Stimulated activated CD8-positive, alpha-beta memory T cell treated with anti-CD3 and anti-CD28 coated beads, Interleukin-7, amount 100 ng/mL, for 1 hour (primary cell): ENCODE results near the gene RBPJL.

ENCODE experiments used
- DNase-seq, 2 donors: peaks; one replicate each; pipeline ENCODE4 v3.0.0-alpha.2; 2020; ENCODE audit warnings: low read depth in 2 of 2

RBPJL gene

DNA sequence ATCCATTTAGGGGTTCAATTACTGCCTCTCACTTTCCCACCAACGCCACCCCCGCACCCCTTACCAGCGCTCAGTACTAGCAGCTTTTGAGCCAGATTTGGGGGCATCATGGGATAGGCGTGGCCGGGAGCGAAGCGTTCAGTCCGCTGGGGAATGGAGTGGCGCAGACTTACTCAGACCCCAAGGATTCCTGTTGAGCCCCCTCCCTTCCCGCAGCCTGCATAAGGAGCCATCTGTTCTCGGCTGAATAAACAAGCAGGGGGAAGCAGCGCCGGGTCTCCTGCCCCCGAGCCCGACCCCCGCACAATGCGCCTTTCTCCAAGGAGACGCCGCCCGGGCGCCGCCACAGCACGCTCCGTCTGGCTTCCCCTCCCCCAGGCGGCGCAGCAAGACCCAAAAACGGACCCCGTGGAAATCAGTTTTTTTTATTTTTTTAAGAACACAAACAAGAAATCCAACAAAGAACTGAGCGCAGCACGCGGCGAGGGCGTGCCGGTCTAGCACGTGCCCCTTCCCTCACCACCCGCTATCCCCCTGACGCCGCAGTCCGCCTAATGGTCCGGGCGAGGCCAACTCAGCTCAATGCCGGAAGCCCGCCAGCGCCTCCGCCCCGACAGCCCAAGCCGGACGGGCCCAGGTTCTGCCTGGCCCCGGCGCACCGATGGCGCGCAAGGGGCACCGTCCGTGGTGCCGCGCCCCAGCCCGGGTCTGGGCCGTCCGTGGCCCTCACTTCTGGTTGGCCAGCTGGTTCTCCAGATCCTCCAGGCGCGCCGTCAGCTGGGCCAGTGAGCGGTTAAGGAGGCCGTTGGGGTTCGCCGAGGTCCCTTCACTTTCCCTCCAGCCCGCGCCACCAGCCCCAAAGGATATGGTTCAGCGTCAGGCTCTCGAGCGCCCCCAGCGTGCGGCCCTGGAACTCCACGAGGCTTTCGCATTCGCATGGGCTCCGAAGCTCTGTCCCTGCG is 13.3 kb upstream of the RBPJL start:
- DNase-seq: peak; percentile 60 to 68

DNA sequence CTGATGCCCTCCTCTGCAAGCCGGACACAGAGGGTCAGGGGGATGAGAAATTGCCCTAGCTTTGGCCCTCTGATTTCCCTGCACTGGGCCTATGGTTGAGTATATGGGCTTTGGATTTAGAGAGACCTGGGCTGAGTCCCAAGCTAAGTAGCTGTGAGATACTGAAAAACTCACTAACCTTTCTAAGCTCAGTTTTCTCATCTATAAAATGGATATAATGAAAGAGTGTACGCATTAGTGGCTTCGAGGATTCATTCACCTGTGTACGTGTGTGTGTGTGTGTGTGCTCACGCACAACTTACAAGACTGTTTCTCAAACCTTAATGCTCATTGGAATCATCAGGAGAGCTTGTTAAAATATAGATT is 12.7 kb upstream of the RBPJL start:
- no peak for DNase-seq

DNA sequence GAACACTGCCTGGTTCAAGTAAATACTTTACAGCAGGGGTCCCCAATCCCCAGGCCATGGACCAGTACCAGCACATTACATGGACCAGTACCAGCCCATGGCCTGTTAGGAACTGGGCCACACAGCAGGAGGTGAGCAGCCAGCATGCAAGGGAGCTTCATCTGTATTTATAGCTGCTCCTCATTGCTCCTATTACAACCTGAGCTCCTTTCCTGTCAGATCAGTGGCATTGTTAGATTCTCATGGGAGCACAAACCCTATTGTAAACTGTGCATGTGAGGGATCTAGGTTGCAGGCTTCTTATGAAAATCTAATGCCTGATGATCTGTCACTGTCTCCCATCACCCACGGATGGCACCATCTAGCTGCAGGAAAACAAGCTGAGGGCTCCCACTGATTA is 12.0 kb upstream of the RBPJL start:
- DNase-seq: no peak

DNA sequence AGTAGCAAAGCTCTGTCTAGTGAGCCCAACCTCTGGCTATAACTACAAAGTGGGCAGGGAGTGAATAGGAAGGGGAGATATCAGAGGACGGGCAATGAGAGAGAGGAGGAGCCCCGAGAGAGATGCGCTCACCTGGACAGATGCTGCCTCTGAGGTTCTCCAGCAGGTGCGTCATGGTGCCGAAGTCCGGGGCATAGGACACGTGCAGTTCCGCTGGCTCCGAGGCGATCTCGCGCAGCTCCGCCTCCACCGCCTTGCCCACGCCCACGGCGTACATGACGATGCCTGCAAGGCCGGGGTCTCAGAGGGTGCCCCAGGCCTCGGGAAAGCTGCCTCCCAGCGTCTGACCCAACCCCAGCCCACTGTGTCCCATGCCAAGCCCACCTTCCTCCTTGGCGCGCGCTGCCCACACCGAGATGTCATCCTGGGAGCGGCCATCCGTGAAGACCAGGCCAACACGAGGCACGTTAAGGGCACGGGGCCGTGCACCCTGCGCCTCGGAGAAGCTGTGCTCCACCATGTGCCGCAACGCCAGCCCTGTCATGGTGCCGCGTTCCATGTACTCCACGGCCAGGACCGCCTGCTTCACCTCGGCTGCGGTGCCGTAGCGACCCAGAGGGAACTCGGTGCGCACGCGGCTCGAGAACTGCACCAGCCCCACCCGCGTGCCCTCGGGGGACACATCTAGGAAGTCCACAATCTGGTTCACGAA is 8.7 kb upstream of the RBPJL start:
- DNase-seq: no peak

DNA sequence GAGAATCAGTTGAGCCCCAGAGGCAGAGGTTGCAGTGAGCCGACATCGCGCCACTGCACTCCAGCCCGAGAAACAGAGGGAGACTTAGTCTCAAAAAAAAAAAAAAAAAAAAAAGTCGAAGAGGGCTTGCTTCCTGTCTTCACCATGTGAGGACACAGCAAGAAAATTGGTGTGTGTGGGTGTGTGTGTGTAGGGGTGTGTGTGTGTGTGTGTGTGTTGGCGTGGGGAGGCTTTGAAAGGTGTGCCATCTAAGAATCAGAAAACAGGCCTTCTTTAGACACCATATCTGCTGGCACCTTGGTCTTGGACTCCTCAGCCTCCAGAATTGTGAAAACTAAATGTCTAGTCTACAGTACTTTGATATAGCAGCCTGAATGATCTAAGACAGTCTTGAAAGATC is 6.9 kb upstream of the RBPJL start:
- DNase-seq: no peak

DNA sequence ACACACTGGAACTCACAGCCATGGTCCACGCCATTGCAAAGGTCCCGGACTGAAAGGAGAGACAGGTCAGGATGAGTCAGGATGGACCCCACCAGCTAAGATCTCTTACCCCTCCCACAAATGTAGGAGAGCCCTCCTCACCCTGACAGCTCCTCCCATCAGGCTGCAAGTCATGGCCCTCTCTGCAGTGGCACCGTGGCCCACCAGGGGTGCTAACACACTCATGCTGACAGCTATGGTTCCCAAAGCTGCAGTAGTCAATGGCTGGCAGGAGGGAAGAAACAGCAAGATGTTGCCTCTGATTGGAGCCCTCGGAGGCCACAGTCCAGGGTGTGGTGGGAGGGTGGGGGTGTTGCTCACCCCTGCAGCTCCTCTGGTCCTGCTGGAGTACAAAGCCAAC is 5.7 kb upstream of the RBPJL start:
- no peak for DNase-seq

DNA sequence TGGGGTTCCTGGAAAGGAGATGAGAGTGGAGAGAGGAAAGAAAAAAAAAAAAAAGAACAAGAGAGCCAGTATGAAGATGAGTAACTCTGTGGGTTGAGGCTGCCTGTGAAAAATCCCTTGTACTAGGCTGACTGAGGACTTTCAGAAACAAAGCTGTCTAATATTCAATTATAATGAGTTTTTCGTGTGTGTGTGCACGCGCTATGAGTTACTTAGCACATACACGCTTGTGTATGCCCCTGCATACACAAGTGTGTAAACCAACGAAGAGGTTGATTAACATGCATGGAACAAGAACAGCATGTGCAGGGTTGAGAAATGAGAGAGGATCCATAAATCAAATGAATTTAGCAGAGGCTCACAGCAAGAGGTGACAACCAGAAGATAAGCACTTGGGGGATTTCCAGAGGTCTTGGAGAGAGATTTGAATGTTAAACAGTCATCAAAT is 4.8 kb upstream of the RBPJL start:
- DNase-seq: no peak

DNA sequence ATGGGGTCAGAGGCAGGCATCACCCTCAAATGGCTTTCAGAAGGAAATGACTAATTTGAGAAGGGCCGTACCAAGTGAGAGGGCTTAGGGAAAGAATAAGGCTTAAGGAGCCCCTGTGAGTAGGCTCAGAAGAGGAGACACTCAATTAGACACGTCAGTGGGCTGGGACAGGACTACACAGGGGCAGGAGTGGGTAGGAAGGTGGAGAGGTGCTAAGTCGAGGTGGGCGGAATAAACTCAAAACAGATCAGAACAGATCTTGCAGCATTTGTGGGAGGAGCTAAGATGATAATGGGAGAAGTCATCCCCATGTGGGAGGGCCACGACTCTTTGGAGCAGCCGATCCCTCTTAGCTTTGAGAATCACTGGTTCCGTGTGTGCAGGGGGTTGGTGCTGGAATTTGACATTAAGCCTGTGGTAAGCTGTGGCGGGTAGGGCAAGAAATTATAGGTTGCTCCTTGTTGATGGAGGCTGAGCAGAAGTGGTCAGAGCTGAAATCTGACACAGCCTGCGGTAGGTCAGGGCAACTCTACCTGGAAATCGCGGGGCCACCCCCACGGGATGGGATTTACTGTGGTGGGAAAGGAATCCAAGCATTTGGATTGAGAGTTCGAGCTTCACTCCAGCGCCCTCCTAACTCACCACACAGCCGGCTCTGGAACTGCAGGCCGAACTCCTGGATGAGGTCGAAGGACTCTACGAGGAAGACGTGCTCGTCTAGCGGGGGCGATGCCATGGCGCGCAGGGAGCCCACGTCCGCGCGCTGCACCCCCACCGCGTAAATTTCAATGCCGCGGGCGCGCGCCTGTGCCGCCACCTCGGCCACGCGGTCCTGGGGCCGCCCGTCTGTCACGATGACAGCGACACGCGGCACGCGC is 2.8 kb upstream of the RBPJL start:
- no peak for DNase-seq

DNA sequence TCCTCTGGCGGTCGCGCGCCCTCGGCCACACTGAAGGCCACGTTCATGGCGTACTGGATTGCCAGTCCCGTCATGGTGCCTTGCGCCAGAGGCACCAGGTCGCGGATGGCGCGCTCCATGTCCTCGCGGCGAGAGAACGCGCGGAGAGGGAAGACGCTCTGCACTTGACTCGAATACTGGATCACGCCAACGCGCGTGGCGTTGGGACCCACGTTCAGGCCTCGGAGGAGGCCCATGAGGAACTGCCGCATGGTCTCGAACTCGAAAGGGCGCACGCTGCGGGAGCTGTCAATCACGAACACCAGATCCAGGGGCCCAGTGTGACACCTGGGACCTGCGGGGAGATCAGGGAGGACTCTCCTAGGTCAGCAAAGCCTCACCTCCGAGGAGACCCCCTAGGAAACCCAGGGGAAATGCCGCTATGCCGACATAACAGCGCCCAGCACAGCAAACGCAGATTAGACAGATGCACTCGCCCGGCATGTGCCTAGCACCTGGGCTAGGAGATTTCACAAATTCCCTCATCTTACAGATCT is 2.1 kb upstream of the RBPJL start:
- DNase-seq: no peak

DNA sequence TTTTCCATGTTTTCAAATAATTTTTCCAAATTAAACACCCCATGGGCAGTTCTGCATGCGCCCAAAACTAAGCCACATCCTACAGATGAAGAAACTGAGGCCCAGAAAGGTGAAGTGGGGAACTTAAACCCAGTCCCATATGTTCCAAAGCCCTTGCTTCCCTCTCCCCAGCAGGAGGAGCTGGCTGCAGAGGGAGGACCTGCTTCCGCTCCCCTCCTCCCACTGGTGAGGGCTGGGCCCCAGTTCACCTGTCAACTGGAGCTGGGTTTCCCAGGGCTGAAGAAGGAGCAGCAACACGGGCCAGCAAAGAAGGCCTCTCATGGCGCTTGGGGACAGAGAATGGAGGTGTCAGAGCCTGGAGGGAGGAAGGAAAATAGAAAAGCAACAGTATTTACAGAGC is 1.4 kb upstream of the RBPJL start:
- DNase-seq: no peak

DNA sequence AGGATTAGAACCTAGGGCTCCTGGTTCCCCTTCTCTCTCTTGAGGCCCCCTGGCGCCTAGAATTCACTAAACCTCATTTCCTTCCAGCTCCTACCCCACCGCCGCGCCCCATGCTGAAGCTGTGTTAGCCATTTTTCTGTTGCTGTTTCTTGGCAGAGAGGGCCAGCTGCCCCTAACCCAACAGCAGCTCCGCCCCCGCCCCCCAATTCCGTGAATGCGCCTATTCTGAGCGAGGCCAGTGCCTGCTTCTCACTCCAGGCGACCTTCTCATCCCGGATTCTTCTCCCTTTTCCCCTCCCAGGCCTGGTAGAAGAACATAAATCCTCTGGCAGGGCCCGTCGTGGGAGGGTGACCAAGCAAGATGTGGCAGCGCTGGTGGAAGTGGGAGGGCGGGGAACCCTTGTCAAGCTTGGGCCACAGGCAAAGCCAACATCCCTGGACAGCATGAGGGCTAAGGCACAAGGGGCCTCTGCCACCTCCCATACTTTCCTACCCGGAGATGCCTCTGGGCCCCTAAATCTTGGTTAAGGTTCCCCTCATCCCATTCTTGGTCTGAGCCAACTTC is 518 bp downstream of the RBPJL start:
- DNase-seq: no peak

DNA sequence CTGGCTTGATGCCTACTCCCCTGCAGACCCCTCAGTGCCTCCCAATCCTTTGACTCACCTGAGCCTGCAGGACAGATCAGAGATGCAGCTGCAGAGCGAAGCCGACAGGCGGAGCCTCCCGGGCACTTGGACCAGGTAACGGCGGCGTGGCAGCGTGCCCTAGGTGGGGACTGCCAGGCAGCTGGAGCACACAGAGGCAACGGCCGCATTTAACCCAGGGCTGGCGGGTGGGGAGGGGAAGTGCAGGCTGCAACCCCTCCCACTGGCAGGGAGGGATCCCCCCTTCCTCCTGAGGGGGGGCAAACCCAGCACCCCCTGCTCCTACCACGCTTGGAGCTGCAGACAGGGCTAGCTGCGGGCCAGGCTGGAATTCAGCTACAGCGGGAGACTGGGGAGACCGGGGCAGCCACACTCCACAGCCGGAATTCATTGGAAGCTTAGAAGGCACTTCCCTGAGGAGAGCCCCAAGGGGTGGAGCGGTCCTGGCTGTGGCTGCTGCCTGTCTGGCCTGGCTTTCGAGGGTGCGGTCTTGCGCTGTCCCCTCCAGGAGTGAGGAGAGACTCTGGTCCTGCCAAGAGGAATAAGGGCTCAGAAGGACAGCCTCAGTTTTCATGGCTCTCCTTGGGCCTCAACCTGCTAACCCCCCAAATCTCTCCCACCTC is 1.6 kb downstream of the RBPJL start, which contains the start of gene MATN4:
Gene MATN4, minus strand, starts transcription at position 183 of the 662 bp plus-strand sequence. CDS start 2,717 bp downstream, outside the sequence.
- DNase-seq: no peak

DNA sequence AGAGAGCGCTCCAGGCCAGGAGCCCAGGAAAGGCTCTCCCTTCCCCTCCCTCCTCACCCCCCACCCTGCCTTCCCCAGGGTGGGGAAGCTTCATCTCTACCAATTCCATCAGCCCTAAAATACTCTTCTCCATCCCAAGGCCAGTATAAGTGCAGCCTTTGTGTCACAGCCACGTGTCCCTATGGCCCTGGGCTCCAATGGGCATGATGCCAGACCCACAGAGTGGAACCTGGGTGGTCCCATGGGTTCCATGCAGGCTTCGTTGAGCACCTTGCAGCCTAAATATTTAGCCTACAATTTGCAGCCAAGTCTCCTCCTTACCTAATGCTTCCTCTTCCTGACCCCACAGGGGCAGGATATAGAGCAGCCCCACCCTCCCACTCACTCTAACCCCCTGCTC is 2.4 kb downstream of the RBPJL start:
- DNase-seq: no peak

DNA sequence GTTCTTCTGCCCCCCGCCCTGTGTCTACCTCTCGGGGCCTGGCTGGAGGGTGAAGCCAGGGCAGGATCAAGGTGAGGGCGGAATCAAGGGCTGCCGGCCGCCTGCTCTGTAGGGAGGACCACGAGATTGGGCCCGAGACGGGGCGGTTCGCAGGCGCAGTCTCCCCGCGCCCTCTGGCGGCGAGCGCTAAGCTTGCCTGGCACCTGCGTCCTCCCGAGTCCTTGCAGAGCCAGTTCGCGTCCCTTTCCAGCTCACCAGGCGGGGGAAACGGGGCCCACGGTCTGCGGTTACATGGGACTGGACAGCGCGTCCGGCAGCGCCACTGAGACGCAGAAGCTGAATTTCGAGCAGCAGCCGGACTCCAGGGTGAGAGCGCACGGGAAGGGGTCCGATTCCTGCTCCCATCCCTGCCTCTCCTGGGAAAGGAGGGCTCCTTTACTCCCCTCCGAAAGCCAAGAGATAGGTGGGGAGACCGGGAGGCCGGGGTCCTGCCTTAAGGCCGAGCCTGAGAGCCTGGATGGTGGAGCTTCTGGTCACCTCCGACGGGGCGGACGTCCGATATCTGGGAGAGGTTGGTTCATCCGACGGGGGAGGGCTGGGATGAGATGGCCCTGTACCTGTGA is 5.1 kb downstream of the RBPJL start:
- DNase-seq: peak; percentile 17 to 36

DNA sequence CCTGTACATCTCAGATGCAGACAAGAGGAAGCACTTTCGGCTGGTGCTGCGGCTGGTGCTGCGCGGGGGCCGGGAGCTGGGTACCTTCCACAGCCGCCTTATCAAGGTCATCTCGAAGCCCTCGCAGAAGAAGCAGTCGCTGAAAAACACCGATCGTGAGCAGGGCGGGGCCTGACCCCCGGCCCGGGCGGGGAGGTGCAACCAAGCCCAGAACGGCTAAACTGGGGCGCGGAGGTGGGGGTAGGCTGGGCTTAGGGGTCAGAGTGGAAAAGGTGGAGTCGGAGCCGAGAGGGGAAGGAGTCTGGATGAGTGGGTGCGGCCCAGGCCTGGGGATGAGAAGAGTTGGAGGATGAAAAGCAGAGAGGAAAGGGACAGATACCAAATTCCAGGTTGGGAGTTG is 5.6 kb downstream of the RBPJL start:
- DNase-seq: no peak

DNA sequence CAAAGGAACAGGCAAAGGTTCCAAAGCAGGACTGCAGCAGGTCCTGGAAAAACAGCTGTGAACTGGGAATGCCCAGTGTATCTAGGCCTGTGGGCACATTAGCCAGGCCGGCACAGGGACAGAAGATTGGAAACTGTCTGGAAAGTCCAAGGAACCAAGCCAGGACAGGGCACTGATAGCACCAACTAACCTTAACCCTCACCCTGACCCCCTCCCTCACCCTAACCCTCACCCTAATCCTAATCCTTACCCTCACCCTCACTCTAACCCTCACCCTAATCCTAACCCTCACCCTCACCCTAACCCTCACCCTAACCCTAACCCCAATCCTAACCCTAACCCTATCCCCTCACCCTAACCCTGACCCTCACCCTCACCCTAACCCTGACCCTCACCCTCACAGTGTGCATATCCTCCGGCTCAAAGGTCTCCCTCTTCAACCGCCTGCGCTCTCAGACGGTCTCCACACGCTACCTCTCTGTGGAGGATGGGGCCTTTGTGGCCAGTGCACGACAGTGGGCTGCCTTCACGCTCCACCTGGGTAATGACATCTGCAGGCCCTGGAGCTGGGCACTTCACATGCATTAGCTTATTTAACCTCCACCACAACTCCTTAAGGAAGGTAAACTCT is 6.5 kb downstream of the RBPJL start:
- no peak for DNase-seq

DNA sequence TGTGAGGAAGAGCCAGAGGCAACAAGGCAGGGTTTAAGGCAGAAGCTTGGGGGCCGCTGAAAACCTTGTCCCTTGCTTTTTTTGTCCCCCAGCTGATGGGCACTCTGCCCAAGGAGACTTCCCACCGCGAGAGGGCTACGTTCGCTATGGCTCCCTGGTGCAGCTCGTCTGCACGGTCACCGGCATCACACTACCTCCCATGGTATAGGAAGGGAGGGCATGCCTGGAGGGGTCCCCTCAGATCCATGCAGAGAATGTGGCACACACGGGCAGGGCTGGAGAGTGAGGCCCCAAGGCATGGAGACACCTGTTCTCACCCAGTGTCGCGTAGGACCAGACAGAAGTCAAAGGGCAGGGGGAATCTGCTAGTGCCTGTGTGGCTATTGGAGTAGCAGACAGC is 7.3 kb downstream of the RBPJL start:
- no peak for DNase-seq

DNA sequence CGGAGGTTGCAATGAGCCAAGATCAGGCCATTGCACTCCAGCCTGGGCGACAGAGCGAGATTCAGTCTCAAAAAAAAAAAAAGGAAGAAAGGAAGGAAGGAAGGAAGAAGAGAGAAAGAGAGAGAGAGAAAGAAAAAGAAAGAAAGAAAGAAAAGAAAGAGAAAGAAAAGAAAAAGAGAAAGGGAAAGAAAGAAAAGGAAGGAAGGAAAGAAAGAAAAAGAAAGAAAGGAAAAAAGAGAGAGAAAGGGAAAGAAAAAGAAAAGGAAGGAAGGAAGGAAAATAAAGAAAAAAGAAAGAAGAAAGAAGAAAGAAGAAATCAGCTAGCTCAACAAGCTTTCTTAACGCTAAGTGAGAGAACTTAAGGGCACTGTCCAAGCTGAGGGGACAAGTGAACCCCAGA is 9.0 kb downstream of the RBPJL start:
- no peak for DNase-seq

DNA sequence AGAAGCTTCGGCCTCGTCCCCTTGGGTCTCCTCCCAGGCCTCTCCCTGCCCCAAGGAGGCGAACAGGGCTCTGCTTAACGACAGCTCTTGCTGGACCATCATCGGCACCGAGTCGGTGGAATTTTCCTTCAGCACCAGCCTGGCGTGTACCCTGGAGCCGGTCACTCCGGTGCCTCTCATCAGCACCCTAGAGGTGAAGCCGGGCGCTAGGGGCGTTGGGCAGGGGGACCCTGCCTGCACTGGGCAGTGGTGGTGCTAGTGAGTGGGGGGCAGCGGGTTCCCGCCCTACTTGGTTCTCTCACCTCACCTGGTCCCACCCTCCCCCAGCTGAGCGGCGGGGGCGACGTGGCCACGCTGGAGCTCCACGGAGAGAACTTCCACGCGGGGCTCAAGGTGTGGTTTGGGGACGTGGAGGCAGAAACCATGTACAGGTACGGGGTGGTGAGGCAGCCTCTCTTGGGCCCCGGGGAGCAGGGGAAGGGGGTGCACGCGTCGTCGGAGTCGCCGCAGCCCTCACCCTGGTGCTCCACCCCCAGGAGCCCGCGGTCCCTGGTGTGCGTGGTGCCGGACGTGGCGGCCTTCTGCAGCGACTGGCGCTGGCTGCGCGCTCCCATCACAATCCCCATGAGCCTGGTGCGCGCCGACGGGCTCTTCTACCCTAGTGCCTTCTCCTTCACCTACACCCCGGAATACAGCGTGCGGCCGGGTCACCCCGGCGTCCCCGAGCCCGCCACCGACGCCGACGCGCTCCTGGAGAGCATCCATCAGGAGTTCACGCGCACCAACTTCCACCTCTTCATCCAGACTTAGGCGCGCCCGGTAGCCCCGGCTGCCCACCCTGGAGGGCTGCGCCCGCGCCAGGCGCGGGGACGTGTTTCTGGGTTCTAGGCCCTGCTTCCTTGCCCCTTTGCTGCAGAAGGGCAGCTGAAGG is 9.8 kb downstream of the RBPJL start:
- DNase-seq: no peak
